NCI-H345 treated with DMSO at 0.1 percent for 48 hours (cell line): ENCODE measurements around the gene LILRA6.
"Not testable (repeated sequence)": the region's sequence is repeated elsewhere in the genome, so short reads cannot be mapped to it uniquely, and the experiment has no call there.

Experiments used
- DNase-seq: peaks from one replicate; lab custom pipeline; 2025; ENCODE audit not compliant: unreplicated experiment; lab: John Stamatoyannopoulos, UW

Gene LILRA6

GRCh38 chr19:54266133-54266532 lies 23.5 kb upstream of the LILRA6 start:
- DNase-seq, result no peak

- no peak for DNase-seq
Measured at GRCh38 chr19:54262470-54262869, 19.9 kb upstream of the LILRA6 start.

- DNase-seq, result no peak
Measured at GRCh38 chr19:54262066-54262465, 19.5 kb upstream of the LILRA6 start.

- DNase-seq, result no peak
Measured at GRCh38 chr19:54257116-54257480, 14.5 kb upstream of the LILRA6 start, which contains the start of gene LILRB5. Gene LILRB5 (minus strand): TSS chr19:54257273. CDS start chr19:54257193, 80 bp downstream.

GRCh38 chr19:54256250-54257115 lies 13.9 kb upstream of the LILRA6 start:
- no peak for DNase-seq

- no peak for DNase-seq
Measured at GRCh38 chr19:54255105-54255775, 12.7 kb upstream of the LILRA6 start.

- no peak for DNase-seq
Measured at GRCh38 chr19:54254195-54254906, 11.8 kb upstream of the LILRA6 start.

- no peak for DNase-seq
Measured at GRCh38 chr19:54253331-54254194, 11.0 kb upstream of the LILRA6 start.

- DNase-seq, result no peak
Measured at GRCh38 chr19:54252845-54253244, 10.3 kb upstream of the LILRA6 start.

GRCh38 chr19:54252243-54252642 lies 9.7 kb upstream of the LILRA6 start:
- DNase-seq, result no peak

GRCh38 chr19:54248016-54248601 lies 5.5 kb upstream of the LILRA6 start:
- DNase-seq, result no peak

- no peak for DNase-seq
Measured at GRCh38 chr19:54247106-54247930, 4.7 kb upstream of the LILRA6 start.

- DNase-seq, result no peak
Measured at GRCh38 chr19:54245936-54246335, 3.3 kb upstream of the LILRA6 start.

GRCh38 chr19:54243809-54244208 lies 1.2 kb upstream of the LILRA6 start:
- DNase-seq, result not testable (repeated sequence)

- not testable (repeated sequence) for DNase-seq
Measured at GRCh38 chr19:54242234-54242633, 356 bp downstream of the LILRA6 start.

- not testable (repeated sequence) for DNase-seq
Measured at GRCh38 chr19:54240372-54241336, 1.9 kb downstream of the LILRA6 start.

- not testable (repeated sequence) for DNase-seq
Measured at GRCh38 chr19:54239491-54240371, 2.9 kb downstream of the LILRA6 start.
